Activated CD4-positive, alpha-beta T cell treated with anti-CD3 and anti-CD28 coated beads, Interleukin-2, amount 50 U/mL, for 24 hours (primary cell): Measurements from ENCODE around the gene CNTNAP2.

Source experiments
- DNase-seq, 2 donors: peaks; one replicate each; pipeline ENCODE4 v3.0.0-alpha.2; 2020; ENCODE audit warnings: low read depth in 1 of 2, low spot score in 1 of 2

The CNTNAP2 gene

GRCh38 chr7:146116521-146117222 is at the start of gene CNTNAP2:
CNTNAP2 (plus strand) TSS chr7:146116801; CDS start chr7:146116877, 76 bp downstream.
- DNase-seq, result no peak

- DNase-seq, result no peak
These were observed 48.7 kb upstream of the CNTNAP2 start for GRCh38 chr7:146067880-146068279.

- no peak for DNase-seq
These were observed 42.3 kb upstream of the CNTNAP2 start for GRCh38 chr7:146074195-146074765.

- DNase-seq, result no peak
These were observed 40.3 kb upstream of the CNTNAP2 start for GRCh38 chr7:146076344-146076743.

GRCh38 chr7:146084086-146084485 is 32.5 kb upstream of the CNTNAP2 start:
- no peak for DNase-seq

- DNase-seq, result no peak
These were observed 26.5 kb upstream of the CNTNAP2 start for GRCh38 chr7:146090023-146090645.

GRCh38 chr7:146094356-146094755 is 22.2 kb upstream of the CNTNAP2 start:
- no peak for DNase-seq

- DNase-seq, result no peak
These were observed 19.6 kb upstream of the CNTNAP2 start for GRCh38 chr7:146096994-146097393.

- DNase-seq, result no peak
These were observed 10.3 kb upstream of the CNTNAP2 start for GRCh38 chr7:146106319-146106718.

GRCh38 chr7:146112755-146113154 is 3.8 kb upstream of the CNTNAP2 start:
- no peak for DNase-seq

GRCh38 chr7:146115548-146115850 is 1.1 kb upstream of the CNTNAP2 start:
- DNase-seq, result no peak

GRCh38 chr7:146115851-146116520 is 615 bp upstream of the CNTNAP2 start:
- no peak for DNase-seq

GRCh38 chr7:146117576-146117975 is 975 bp downstream of the CNTNAP2 start:
- no peak for DNase-seq

- DNase-seq, result no peak
These were observed 2.4 kb downstream of the CNTNAP2 start for GRCh38 chr7:146119002-146119401.

GRCh38 chr7:146123715-146124114 is 7.1 kb downstream of the CNTNAP2 start:
- DNase-seq, result no peak

GRCh38 chr7:146126767-146127509 is 10.3 kb downstream of the CNTNAP2 start:
- DNase-seq, result no peak

GRCh38 chr7:146129296-146129695 is 12.7 kb downstream of the CNTNAP2 start:
- no peak for DNase-seq

GRCh38 chr7:146129997-146130396 is 13.4 kb downstream of the CNTNAP2 start:
- no peak for DNase-seq

GRCh38 chr7:146131701-146132100 is 15.1 kb downstream of the CNTNAP2 start:
- no peak for DNase-seq

GRCh38 chr7:146136357-146136875 is 19.8 kb downstream of the CNTNAP2 start:
- no peak for DNase-seq

GRCh38 chr7:146138926-146139325 is 22.3 kb downstream of the CNTNAP2 start:
- DNase-seq, result no peak
